ENCODE data around the gene ERCC4. TPM values are rescaled to one million over a fixed set of nuclear protein-coding genes. Genes with fewer than 3 reads are reported as not detected.

The ERCC4 gene
- total and polyA plus RNA-seq, 2 experiments from 2014 or later, result 5.4 to 21.6 TPM

GRCh38 chr16:13977177-13977576, 57.2 kb downstream of the ERCC4 start:
- Mint-ChIP-seq H3K27ac (no peak overlapping the region), H3K4me1 (no peaks in the 10 kb centered on the region), H3K36me3 (ENCODE audit: low read depth) (no peaks in the 10 kb centered on the region), H3K4me3 (no peak overlapping the region), H3K27me3 (ENCODE audit: insufficient read depth, low read depth, poor library complexity) (peaks cover 2% of the 10 kb centered on the region), H3K9me3 (no peaks in the 10 kb centered on the region; the same call in 2 of the 3 replicates)
- ATAC-seq (no peak), DNase-seq (ENCODE audit: low spot score) (no peak)
- Histone ChIP-seq H3K4me2 (no peak overlapping the region), H3K27me3 (ENCODE audit: insufficient read depth) (no peaks in the 10 kb centered on the region), H3K36me3 (ENCODE audit: insufficient read depth) (no peaks in the 10 kb centered on the region), H3K4me3 (no peak overlapping the region), H3F3A (replicated peaks; ENCODE audit: low read depth) (no peaks in the 10 kb centered on the region), H2AFZ (no peak overlapping the region), H4K20me1 (replicated peaks; ENCODE audit: insufficient read depth) (no peaks in the 10 kb centered on the region), H3K79me2 (replicated peaks; ENCODE audit: insufficient read depth) (no peaks in the 10 kb centered on the region), H3K9me2 (ENCODE audit: insufficient read depth) (no peaks in the 10 kb centered on the region), H3K4me1 (ENCODE audit: insufficient read depth) (no peaks in the 10 kb centered on the region), H3K27ac (ENCODE audit: low read depth) (no peak overlapping the region)
- TF ChIP-seq JUNB (IDR thresholded peaks at IDR 0.05; ENCODE audit: unreplicated experiment), result no peak
- TF ChIP-seq STAT1 (IDR thresholded peaks at IDR 0.05; ENCODE audit: unreplicated experiment), result no peak
- no peak for TF ChIP-seq NANOG (IDR thresholded peaks at IDR 0.05; ENCODE audit: borderline replicate concordance)
- TF ChIP-seq REST (IDR thresholded peaks at IDR 0.05; ENCODE audit: unreplicated experiment), result no peak
- TF ChIP-seq EZH2 (IDR thresholded peaks at IDR 0.05; ENCODE audit: low read depth, unreplicated experiment), result no peak
- no peak for TF ChIP-seq ZNF114 (CRISPR knock-in tag; IDR thresholded peaks at IDR 0.05)
- no peak for TF ChIP-seq CREB1 (CRISPR knock-in tag; IDR thresholded peaks at IDR 0.05; ENCODE audit: low read depth)
- TF ChIP-seq EZH2phosphoT487 (IDR thresholded peaks at IDR 0.05; ENCODE audit: unreplicated experiment), result no peak
- no peak for TF ChIP-seq ZNF462 (CRISPR knock-in tag; IDR thresholded peaks at IDR 0.05)
- TF ChIP-seq POLR2AphosphoS5 (IDR thresholded peaks at IDR 0.05; ENCODE audit: low read depth), result no peak
- no peak for TF ChIP-seq ZNF331 (CRISPR knock-in tag; IDR thresholded peaks at IDR 0.05; ENCODE audit: low read depth)
- no peak for TF ChIP-seq ETS1 (IDR thresholded peaks at IDR 0.05)

All from GM23338 (cell line).